ENCODE measurements around the gene PIP5K1B. TPM values are rescaled to one million over a fixed set of nuclear protein-coding genes. Genes with fewer than 3 reads are reported as not detected.

Gene PIP5K1B
- total and polyA plus RNA-seq, 7 donors, result 10.3 to 72.6 (median 23.5) TPM

DNA sequence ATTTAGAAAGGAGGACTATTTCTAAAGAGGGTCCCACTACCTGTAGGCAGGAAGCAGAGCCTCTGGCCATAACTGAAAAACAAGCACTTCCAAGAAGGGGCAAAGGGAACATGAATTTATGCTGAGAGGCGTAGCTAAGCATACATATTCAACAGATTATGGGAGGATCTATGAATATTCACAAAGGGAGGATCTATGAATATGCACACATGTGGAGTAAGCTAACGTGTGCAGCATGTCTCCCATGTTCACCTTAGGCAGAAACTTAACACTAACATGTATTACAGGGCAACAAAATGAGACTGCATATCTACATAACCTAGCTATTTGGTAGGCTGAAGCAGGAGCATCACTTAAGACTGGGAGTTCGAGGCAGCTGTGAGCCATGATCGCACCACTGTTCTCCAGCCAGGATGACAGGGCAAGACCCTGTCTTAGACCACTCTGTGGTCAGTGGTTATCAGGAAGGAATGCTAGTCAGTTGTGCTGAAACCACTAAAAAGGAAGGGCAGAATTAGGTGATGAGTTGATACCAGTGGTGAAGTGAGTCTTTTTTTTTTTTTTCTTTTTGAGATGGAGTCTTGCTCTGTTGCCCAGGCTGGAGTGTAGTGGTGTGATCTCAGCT is 351.3 kb downstream of the PIP5K1B start:
- Histone ChIP-seq H3K4me1 (no peaks in the 10 kb centered on the region), H3K27ac (no peak overlapping the region), H3K9me3 (no peaks in the 10 kb centered on the region), H3K36me3 (peaks cover 0 to 19% (median 0%) of the 10 kb centered on the region in 4 donors), H3K4me3 (no peak overlapping the region), H3K27me3 (no peaks in the 10 kb centered on the region)
- intact Hi-C loops (cut with DNase I), result no loop called here
- no peak for TF ChIP-seq POLR2A (IDR thresholded peaks at IDR 0.05)
- no peak for DNase-seq
- whole genome bisulfite sequencing, 2 donors, result 96 to 97% methylated on average over 4 of the region's 4 CpGs

DNA sequence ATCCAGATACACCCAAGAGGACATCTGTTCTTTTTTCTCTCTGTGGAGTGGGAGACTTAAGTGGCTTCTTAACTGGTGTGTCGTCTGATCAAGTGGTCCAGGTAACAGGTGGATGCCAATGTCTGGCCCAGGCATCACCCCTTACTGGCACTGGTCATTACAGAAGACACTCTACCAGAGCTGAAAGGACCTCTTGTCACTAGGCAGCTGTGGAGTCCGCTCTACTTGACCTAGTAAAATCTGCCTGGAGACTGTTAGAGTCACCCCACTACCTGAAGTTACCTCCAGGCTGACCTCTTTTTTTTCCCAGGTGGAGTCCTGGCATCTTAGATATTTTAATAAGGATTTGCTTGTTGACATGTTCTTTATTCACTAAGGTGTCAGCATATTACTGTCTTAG is 353.1 kb downstream of the PIP5K1B start:
- no peaks in the 10 kb centered on the region for H3K27me3 ChIP-seq
- H3K9me3 ChIP-seq, result no peaks in the 10 kb centered on the region
- H3K36me3 ChIP-seq, result peaks cover 0 to 19% (median 0%) of the 10 kb centered on the region in 4 donors
- TF ChIP-seq POLR2AphosphoS5 (IDR thresholded peaks at IDR 0.05) (no peak), POLR2A (IDR thresholded peaks at IDR 0.05) (no peak), EP300 (IDR thresholded peaks at IDR 0.05) (no peak)
- TF ChIP-seq, protein P1, sequence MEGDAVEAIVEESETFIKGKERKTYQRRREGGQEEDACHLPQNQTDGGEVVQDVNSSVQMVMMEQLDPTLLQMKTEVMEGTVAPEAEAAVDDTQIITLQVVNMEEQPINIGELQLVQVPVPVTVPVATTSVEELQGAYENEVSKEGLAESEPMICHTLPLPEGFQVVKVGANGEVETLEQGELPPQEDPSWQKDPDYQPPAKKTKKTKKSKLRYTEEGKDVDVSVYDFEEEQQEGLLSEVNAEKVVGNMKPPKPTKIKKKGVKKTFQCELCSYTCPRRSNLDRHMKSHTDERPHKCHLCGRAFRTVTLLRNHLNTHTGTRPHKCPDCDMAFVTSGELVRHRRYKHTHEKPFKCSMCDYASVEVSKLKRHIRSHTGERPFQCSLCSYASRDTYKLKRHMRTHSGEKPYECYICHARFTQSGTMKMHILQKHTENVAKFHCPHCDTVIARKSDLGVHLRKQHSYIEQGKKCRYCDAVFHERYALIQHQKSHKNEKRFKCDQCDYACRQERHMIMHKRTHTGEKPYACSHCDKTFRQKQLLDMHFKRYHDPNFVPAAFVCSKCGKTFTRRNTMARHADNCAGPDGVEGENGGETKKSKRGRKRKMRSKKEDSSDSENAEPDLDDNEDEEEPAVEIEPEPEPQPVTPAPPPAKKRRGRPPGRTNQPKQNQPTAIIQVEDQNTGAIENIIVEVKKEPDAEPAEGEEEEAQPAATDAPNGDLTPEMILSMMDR (IDR thresholded peaks at IDR 0.05), result no peak
- H3K4me3 ChIP-seq, result no peak overlapping the region
- DNase-seq, result no peak
- no peak overlapping the region for H3K27ac ChIP-seq
- no peaks in the 10 kb centered on the region for H3K4me1 ChIP-seq
- intact Hi-C loops (cut with DNase I), result no loop called here
- WGBS, 2 donors, result 92 to 93% methylated on average over 2 of the region's 2 CpGs

Small RNAs within 50 kb of the gene (small RNA-seq; reads per million reads assigned to genes)
- 0 reads per million in 3 donors for gene RNU6-820P

Other genes with a start within 250 kb of the PIP5K1B start
- not detected for gene TMEM252, start 164.4 kb upstream of the PIP5K1B start, total RNA-seq
- not detected for gene TMEM252, start 164.4 kb upstream of the PIP5K1B start, polyA plus RNA-seq

Data from sigmoid colon (tissue), 7 donors.